ENCODE data around the gene OLFML3. TPM values are rescaled to one million over a fixed set of nuclear protein-coding genes. Genes with fewer than 3 reads are reported as not detected.

The OLFML3 gene
- total and polyA plus RNA-seq, 4 donors, result 9.7 to 108 (median 19.5) TPM

DNA sequence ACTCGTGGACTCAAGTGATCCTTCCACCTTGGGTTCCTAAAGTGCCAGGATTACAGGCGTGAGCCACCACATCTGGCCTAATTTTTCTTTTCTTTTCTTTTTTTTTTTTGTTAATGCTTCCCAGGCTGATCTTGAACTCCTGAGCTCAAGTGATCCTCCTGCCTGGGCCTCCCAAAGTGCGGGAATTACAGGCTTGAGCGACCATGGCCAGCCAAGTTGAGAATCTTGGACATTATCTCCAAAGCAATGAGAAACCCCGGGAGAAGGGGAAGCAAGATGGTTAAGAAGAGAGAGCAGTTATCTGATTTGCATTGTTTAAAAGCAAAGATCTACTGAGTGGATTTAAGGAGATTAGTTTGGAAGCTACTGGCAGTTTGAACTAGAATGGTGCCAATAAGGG lies 41.1 kb upstream of the OLFML3 start:
- DNase-seq (no peak), ATAC-seq (ENCODE audit: insufficient read depth, low FRiP score) (no peak)
- Histone ChIP-seq H3K36me3 (ENCODE audit: control insufficient read depth in 4 of 4, insufficient read depth in 4 of 4, low read length in 4 of 4) (peaks cover 9 to 14% (median 10%) of the 10 kb centered on the region in 4 donors), H3K9ac (ENCODE audit: insufficient read depth in 1 of 2, low read length in 2 of 2) (no peak overlapping the region), H3K27me3 (ENCODE audit: control insufficient read depth in 3 of 3, insufficient read depth in 3 of 3, low read length in 2 of 3) (no peaks in the 10 kb centered on the region), H3K4me3 (no peak overlapping the region), H3K9me3 (ENCODE audit: control insufficient read depth in 4 of 4, insufficient read depth in 3 of 4, low read length in 3 of 4) (no peaks in the 10 kb centered on the region), H3K27ac (ENCODE audit: low read depth in 1 of 2, low read length in 1 of 2) (no peak overlapping the region), H3K4me1 (ENCODE audit: control insufficient read depth in 5 of 5, insufficient read depth in 5 of 5, low read length in 5 of 5) (peaks cover 0 to 14% (median 4%) of the 10 kb centered on the region in 5 donors)
- TF ChIP-seq, protein P1, sequence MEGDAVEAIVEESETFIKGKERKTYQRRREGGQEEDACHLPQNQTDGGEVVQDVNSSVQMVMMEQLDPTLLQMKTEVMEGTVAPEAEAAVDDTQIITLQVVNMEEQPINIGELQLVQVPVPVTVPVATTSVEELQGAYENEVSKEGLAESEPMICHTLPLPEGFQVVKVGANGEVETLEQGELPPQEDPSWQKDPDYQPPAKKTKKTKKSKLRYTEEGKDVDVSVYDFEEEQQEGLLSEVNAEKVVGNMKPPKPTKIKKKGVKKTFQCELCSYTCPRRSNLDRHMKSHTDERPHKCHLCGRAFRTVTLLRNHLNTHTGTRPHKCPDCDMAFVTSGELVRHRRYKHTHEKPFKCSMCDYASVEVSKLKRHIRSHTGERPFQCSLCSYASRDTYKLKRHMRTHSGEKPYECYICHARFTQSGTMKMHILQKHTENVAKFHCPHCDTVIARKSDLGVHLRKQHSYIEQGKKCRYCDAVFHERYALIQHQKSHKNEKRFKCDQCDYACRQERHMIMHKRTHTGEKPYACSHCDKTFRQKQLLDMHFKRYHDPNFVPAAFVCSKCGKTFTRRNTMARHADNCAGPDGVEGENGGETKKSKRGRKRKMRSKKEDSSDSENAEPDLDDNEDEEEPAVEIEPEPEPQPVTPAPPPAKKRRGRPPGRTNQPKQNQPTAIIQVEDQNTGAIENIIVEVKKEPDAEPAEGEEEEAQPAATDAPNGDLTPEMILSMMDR (IDR thresholded peaks at IDR 0.05; ENCODE audit: control extremely low read depth, extremely low read depth), result no peak
- WGBS, 2 donors, result 77 to 79% methylated on average over 5 of the region's 5 CpGs

DNA sequence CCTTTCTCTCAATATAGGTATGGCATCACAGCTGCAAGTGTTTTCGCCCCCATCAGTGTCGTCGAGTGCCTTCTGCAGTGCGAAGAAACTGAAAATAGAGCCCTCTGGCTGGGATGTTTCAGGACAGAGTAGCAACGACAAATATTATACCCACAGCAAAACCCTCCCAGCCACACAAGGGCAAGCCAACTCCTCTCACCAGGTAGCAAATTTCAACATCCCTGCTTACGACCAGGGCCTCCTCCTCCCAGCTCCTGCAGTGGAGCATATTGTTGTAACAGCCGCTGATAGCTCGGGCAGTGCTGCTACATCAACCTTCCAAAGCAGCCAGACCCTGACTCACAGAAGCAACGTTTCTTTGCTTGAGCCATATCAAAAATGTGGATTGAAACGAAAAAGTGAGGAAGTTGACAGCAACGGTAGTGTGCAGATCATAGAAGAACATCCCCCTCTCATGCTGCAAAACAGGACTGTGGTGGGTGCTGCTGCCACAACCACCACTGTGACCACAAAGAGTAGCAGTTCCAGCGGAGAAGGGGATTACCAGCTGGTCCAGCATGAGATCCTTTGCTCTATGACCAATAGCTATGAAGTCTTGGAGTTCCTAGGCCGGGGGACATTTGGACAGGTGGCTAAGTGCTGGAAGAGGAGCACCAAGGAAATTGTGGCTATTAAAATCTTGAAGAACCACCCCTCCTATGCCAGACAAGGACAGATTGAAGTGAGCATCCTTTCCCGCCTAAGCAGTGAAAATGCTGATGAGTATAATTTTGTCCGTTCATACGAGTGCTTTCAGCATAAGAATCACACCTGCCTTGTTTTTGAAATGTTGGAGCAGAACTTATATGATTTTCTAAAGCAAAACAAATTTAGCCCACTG lies 38.7 kb upstream of the OLFML3 start:
- ATAC-seq (ENCODE audit: insufficient read depth, low FRiP score) (no peak), DNase-seq (no peak)
- Histone ChIP-seq H3K4me3 (no peak overlapping the region), H3K27me3 (ENCODE audit: control insufficient read depth in 3 of 3, insufficient read depth in 3 of 3, low read length in 2 of 3) (no peaks in the 10 kb centered on the region), H3K27ac (ENCODE audit: low read depth in 1 of 2, low read length in 1 of 2) (peak overlapping the region in 1 of 2 donors; percentile 1), H3K36me3 (ENCODE audit: control insufficient read depth in 4 of 4, insufficient read depth in 4 of 4, low read length in 4 of 4) (peaks cover 9 to 22% (median 13%) of the 10 kb centered on the region in 4 donors), H3K9ac (ENCODE audit: insufficient read depth in 1 of 2, low read length in 2 of 2) (no peak overlapping the region), H3K9me3 (ENCODE audit: control insufficient read depth in 4 of 4, insufficient read depth in 3 of 4, low read length in 3 of 4) (no peaks in the 10 kb centered on the region), H3K4me1 (ENCODE audit: control insufficient read depth in 5 of 5, insufficient read depth in 5 of 5, low read length in 5 of 5) (peaks cover 0 to 12% (median 4%) of the 10 kb centered on the region in 5 donors)
- TF ChIP-seq, protein P1 (IDR thresholded peaks at IDR 0.05; ENCODE audit: control extremely low read depth, extremely low read depth), result no peak
- 40 to 68% methylated on average over 16 of the region's 16 CpGs for WGBS, 2 donors

DNA sequence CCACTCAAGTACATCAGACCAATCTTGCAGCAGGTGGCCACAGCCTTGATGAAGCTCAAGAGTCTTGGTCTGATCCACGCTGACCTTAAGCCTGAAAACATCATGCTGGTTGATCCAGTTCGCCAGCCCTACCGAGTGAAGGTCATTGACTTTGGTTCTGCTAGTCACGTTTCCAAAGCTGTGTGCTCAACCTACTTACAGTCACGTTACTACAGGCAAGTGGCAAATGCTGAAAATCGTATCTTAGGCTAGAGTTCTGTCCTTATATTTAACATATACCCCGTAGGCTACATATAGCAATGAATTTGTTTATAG lies 38.1 kb upstream of the OLFML3 start:
- DNase-seq, result no peak
- ATAC-seq (ENCODE audit: insufficient read depth, low FRiP score), result no peak
- Histone ChIP-seq H3K27ac (ENCODE audit: low read depth in 1 of 2, low read length in 1 of 2) (no peak overlapping the region), H3K9ac (ENCODE audit: insufficient read depth in 1 of 2, low read length in 2 of 2) (no peak overlapping the region), H3K36me3 (ENCODE audit: control insufficient read depth in 4 of 4, insufficient read depth in 4 of 4, low read length in 4 of 4) (peaks cover 9 to 22% (median 13%) of the 10 kb centered on the region in 4 donors), H3K9me3 (ENCODE audit: control insufficient read depth in 4 of 4, insufficient read depth in 3 of 4, low read length in 3 of 4) (no peaks in the 10 kb centered on the region), H3K4me1 (ENCODE audit: control insufficient read depth in 5 of 5, insufficient read depth in 5 of 5, low read length in 5 of 5) (peaks cover 0 to 14% (median 8%) of the 10 kb centered on the region in 5 donors), H3K4me3 (no peak overlapping the region), H3K27me3 (ENCODE audit: control insufficient read depth in 3 of 3, insufficient read depth in 3 of 3, low read length in 2 of 3) (no peaks in the 10 kb centered on the region)
- WGBS, 2 donors, result 82 to 85% methylated on average over 7 of the region's 7 CpGs
- TF ChIP-seq, protein P1 (IDR thresholded peaks at IDR 0.05; ENCODE audit: control extremely low read depth, extremely low read depth), result no peak
